Urothelium cell line (cell line): ENCODE measurements around the gene UBE2I.

Experiments
- DNase-seq: peaks from one replicate; pipeline ENCODE4 v3.0.0; 2011; ENCODE audit warnings: low spot score, mixed read lengths
- FAIRE-seq: peaks from 2 replicates; lab custom pipeline; 2011; peaks lifted over from hg19 to GRCh38; lab: Jason Lieb, UNC

The UBE2I gene

GRCh38 chr16:1355591-1355990 is 46.2 kb downstream of the UBE2I start:
- FAIRE-seq (no peak), DNase-seq (no peak)

DNA sequence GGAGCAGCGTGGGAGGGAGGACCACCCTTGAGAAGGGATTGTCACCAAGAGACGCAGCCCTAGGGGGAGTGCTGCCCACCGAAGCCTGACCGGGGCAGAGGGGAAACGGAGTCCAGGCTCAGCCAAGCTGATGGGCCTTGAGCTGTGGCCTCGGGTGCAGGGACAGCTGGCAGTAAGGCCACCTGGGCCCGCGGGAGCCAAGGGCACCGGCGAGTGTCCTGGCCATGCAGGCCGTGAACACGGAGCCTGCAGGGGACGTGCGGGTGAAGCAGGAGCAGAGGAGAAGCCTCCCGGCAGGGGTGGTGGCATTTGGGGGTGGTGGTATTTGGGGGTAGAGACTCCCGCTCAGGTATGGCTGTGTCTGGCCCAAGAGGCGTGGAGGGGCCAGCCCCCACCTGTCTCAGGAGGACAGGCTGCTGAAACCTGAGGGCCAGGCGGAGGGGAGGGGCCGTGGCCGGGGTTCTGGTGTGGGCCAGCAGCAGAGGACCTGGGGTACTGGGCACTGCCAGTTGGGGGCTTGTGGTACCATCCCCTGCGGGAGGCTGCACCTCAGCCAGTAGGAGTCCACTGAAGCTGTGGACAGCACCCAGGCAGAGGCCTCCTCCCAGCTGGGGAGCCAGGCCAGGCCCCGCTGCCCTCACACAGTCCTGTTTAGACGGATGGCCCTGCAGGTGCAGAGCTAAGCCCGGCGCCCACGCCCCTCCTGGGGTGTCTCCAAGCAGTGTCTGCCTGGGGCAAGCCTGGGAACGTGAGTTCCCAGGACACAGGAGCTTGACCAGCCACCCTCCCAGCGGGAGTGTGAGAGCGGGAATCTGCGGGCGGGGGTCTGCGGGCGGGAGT is 46.8 kb downstream of the UBE2I start:
- no peak for FAIRE-seq

DNA sequence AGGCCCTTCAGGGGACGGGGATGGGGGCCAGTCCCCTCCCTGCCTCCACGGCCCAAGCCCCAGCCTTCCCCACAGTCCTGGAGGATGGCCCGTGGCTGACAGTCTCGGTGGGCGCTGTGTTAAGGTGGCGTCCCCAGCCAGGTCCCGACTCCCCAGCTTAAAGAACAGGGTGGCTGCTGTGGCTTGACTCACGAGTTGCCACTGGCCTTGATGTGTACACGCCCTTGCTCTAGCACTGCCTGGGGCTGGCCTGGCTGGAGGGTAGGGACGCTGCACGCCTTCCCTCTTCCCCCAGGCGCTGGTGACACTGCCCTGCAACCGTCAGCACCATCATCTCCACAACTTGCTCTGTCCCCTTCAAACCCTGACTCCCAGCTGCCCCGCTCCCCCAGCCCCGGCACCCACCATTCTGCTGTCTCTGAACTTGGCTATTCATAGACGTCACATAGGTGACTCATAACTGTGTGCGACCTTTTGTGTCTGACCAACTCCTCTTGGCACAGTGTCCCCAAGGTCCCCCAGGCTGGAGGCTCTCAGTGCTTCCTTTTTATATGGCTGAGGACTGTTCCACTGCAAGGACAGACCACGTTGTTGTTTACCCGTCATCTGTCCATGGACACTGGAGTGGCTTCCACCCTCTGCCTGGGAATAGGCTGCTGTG is 48.6 kb downstream of the UBE2I start:
- DNase-seq (no peak), FAIRE-seq (no peak)

More for the DNA sequence above, 46.8 kb downstream of the UBE2I start:
- DNase-seq = no peak

GRCh38 chr16:1361685-1362360 is 52.4 kb downstream of the UBE2I start:
- no peak for FAIRE-seq
- DNase-seq = no peak

DNA sequence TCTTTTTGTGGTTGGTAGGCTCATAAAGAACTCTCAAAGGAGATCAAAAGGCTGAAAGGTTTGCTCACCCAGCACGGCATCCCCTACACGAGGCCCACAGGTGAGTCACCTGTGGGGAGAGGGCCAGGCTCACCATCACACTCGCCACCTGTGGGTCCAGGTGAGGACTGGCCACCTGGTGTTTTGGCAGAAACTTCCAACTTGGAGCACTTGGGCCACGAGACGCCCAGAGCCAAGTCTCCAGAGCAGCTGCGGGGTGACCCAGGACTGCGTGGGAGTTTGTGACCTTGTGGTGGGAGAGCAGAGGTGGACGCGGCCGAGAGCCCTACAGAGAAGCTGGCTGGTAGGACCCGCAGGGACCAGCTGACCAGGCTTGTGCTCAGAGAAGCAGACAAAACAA is 53.4 kb downstream of the UBE2I start:
- no peak for DNase-seq
- no peak for FAIRE-seq

DNA sequence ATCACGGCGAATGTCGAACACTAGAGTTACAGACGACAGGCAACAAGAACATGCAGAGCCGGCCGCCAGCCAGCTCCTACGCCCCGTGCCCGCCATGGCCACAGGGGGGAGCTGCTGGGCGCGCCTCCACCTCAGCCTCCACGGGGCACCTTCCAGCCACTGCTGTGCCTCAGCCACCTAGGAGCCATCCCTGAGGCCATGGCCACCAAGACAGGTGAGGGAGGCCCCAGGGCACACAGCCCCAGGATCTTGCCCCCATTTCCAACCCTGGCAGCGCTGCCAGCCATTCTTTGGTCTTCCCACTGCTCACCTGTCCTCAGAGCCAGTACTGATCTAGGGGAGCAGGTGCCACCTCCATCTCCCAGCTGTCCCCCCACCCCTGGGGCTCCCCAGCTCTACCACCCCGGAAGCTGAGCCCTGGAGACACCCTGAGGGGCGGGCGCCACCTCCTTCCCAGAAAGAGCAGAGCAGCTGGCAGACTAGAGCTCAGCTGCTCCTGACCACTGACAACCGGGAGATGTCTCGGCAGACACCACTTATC is 54.1 kb downstream of the UBE2I start:
- DNase-seq (peak; percentile 80), FAIRE-seq (peak; percentile 30)

- FAIRE-seq = no peak
Observed at GRCh38 chr16:1364510-1364909, 55.1 kb downstream of the UBE2I start.

GRCh38 chr16:1366060-1366711 is 56.8 kb downstream of the UBE2I start:
- no peak for FAIRE-seq
- DNase-seq = no peak

More at GRCh38 chr16:1364510-1364909, 55.1 kb downstream of the UBE2I start:
- no peak for DNase-seq

- FAIRE-seq (no peak), DNase-seq (no peak)
Observed at GRCh38 chr16:1366712-1367299, 57.4 kb downstream of the UBE2I start.

DNA sequence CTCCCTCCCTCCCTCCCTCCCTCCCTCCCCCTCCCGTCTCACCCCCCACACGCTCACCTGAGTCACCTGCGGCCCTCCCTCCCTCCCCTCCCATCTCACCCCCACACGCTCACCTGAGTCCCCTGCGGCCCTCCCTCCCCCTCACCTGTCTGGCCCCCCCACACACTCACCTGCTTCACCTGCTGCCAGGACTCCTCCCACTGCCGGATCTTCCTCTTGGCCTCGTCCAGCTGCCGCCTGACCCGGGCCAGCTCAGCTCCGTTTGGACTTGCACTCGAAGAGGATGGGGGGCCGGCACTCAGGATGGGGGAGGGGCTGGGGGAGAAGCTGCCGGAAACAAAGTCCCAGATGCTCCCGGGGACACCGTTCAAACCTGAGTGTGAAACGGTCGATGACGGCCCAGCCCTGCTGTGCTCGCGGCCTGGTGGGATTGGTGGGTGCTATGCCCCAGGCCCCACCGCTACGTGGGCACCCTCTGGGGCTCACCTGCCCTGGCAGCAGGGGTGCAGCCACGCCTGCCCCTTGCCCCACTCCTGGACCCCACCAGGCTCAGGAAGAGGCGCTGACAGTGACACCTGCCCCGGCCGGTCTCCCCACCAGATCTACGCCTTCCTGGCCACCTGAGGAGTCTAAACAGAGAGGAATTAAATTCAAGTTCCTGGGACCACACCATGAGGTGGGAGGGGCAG is 58.2 kb downstream of the UBE2I start:
- FAIRE-seq (no peak), DNase-seq (no peak)

DNA sequence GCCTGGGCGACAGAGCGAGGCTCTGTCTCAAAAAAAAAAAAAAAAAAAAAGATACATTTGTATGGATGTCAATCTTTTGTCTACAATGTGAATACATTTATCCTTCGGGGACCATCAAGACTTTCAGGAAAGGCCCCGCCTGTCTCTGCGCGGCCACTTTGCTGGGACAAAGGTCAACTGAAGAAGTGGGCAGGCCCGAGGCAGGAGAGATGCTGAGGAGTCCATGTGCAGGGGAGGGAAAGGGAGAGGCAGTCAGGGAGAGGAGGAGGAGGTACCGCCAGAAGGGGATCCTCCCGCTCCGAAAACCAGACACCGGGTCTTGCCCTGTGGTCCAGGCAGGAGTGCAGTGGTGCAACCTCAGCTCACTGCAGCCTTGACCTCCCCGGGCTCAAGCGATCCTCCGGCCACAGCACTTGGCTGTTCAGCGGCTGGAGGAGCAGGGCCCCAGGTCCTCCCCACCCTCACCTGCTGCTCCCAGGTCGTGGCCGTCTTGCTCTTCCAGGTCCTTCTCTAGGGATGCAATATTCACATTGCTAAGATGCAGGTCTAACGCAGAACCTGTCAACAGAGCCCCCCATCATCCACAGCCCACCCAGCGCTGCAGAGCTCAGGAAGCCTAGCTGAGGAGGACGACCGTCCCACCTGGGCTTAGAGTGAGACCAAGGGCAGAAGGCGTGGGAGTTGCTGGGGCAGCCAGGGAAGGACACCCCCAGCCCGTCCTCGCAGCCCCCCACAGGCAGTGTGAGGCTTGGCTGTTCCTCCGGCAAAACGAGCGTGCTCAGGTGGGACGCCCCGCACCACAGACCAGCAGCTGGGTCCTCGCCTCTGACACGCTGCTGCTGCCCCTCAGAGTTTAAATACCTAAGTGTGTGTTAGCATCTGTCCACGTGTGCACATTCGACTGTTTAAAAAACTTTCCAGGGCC is 61.9 kb downstream of the UBE2I start:
- FAIRE-seq (peak; percentile 30), DNase-seq (no peak)

- DNase-seq (no peak), FAIRE-seq (no peak)
Observed at GRCh38 chr16:1372292-1372950, 63.0 kb downstream of the UBE2I start.

- DNase-seq (no peak), FAIRE-seq (no peak)
Observed at GRCh38 chr16:1374418-1375297, 65.2 kb downstream of the UBE2I start.

- FAIRE-seq (no peak), DNase-seq (no peak)
Observed at GRCh38 chr16:1375298-1375640, 65.8 kb downstream of the UBE2I start.

GRCh38 chr16:1375741-1376410 is 66.4 kb downstream of the UBE2I start:
- no peak for DNase-seq
- FAIRE-seq = no peak
